Esophagus squamous epithelium (tissue), 5 donors: ENCODE results near the gene TSPAN9. TPM values are rescaled to one million over a fixed set of nuclear protein-coding genes. Genes with fewer than 3 reads are reported as not detected.

ENCODE experiments used
- DNase-seq: peaks from one replicate; lab custom pipeline; 2025; lab: John Stamatoyannopoulos, UW
- H3K27ac ChIP-seq, 4 donors: fragments of 200-600 bp; sonication (generic); one replicate each; pipeline ENCODE4 v1.5.1; 2016 to 2019; ENCODE audit warnings: mild to moderate bottlenecking in 1 of 4
- H3K27me3 ChIP-seq, 4 donors: fragments of 200-600 bp; sonication (generic); 1 replicate in 3 of 4; 2 replicates in 1 of 4; pipeline versions ENCODE4 v1.5.1 to v1.6.0; 2017 to 2021; ENCODE audit warnings: antibody characterized with exemption in 1 of 4
- H3K36me3 ChIP-seq, 3 donors: fragments of 200-600 bp; sonication (generic); one replicate each; pipeline ENCODE4 v1.5.1; 2016 to 2019
- H3K4me1 ChIP-seq, 3 donors: fragments of 200-600 bp; sonication (generic); one replicate each; pipeline ENCODE4 v1.5.1; 2017 to 2019
- H3K4me3 ChIP-seq, 4 donors: fragments of 200-600 bp; sonication (generic); 1 replicate in 3 of 4; 2 replicates in 1 of 4; pipeline ENCODE4 v1.5.1; 2016 to 2019; ENCODE audit warnings: mild to moderate bottlenecking in 2 of 4, moderate library complexity in 1 of 4
- H3K9me3 ChIP-seq, 3 donors: fragments of 200-600 bp; sonication (generic); one replicate each; pipeline ENCODE4 v1.5.1; 2016 to 2019
- CTCF ChIP-seq, 6 experiments: fragments of 450-650 bp in 4 of 6; fragments of 200-600 bp in 2 of 6; sonication (generic) in 2 of 6; IDR thresholded peaks; one replicate each; pipeline ENCODE4 v1.5.1; 2016 to 2019; ENCODE audit warnings: antibody characterized with exemption in 6 of 6, mild to moderate bottlenecking in 4 of 6, moderate library complexity in 4 of 6
- POLR2A ChIP-seq, 4 donors: fragments of 450-650 bp; IDR thresholded peaks; one replicate each; pipeline ENCODE4 v1.6.1; 2017; ENCODE audit warnings: antibody characterized with exemption in 4 of 4, mild to moderate bottlenecking in 4 of 4, moderate library complexity in 3 of 4
- WGBS, 2 donors: methylation state at CpG; one replicate each; pipeline ENCODE4 v1.1.5; 2018; 5-methylcytosine and 5-hydroxymethylcytosine counted together
- intact Hi-C: fragments of 100-400 bp; cut with DNase I; formaldehyde crosslinking; loops from one replicate; pipeline ENCODE4 v1.15.0; 2022
- total RNA-seq, 4 donors: library from RNA; depleted of rRNA; stranded (reverse); fragments of >200 nt; gene quantifications; one replicate each; pipeline ENCODE4 v1.1.0, GENCODE V29; 2016
- donor health status: DM: yes; HTN: yes; CAD: no.

TSPAN9 gene
- total RNA-seq, 4 donors from 2014 or later: 10.6 to 23.7 (median 17.6) TPM

GRCh38 chr12:3150308-3150670 lies 73.1 kb downstream of the TSPAN9 start:
- no peak for DNase-seq
- Histone ChIP-seq H3K27ac (no peak overlapping the region), H3K36me3 (peaks cover 0 to 5% (median 0%) of the 10 kb centered on the region in 3 donors), H3K4me3 (no peak overlapping the region), H3K27me3 (no peaks in the 10 kb centered on the region), H3K9me3 (no peaks in the 10 kb centered on the region), H3K4me1 (peaks cover 6 to 49% (median 21%) of the 10 kb centered on the region in 3 donors)
- no peak for TF ChIP-seq POLR2A (IDR thresholded peaks at IDR 0.05)
- no peak for TF ChIP-seq CTCF (IDR thresholded peaks at IDR 0.05)
- WGBS, 2 donors: 64 to 78% methylated on average over 5 of the region's 5 CpGs
- intact Hi-C loops: no loop called here

DNA sequence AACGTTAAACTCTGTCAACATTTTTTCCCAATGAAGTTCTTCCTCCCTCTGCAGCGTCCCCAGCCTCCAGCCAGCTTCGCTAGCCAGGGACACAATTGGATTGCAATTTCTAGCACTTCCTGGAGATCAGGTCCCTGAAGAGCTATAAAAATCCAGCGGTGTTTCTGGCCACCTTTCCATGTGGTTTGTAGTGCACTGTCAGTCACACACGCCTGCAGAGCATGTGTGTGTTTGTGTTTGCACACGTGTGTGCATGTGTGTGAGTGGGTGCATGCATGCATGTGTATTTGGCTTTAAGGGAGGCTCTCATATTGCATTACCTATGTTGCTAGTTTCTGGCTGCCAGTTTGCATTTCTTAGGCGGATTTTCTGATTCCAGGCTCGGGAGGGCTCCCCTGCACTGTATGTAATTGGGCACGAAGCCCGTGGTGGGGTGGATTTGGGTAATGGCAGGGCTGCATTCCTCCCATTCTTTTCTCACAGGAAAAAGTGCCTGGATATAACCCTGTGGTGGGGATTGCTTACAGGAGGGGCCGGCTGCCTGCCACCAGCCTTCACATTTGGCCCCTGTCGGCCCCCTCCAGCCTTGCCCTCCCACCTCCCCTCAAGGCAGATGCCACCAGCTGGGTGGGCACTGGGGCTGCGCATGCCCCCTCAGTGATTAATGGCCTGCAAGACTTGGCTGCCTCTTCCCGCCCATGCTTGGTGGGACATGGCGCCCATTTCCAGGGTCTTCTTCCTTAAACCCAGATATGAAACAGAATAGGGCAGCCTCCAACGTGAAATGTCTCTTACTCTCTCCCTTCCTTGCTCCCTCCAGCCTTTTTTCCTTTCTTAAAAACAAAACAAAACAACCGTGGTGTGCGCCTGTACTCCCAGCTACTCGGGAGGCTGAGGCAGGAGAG lies 74.0 kb downstream of the TSPAN9 start:
- Histone ChIP-seq H3K4me3 (no peak overlapping the region), H3K27ac (no peak overlapping the region), H3K27me3 (no peaks in the 10 kb centered on the region), H3K9me3 (no peaks in the 10 kb centered on the region), H3K36me3 (peaks cover 0 to 5% (median 0%) of the 10 kb centered on the region in 3 donors), H3K4me1 (peaks cover 6 to 49% (median 21%) of the 10 kb centered on the region in 3 donors)
- DNase-seq: no peak
- 66 to 72% methylated on average over 17 of the region's 19 CpGs for WGBS, 2 donors
- TF ChIP-seq POLR2A (IDR thresholded peaks at IDR 0.05) (no peak), CTCF (IDR thresholded peaks at IDR 0.05) (no peak)
- intact Hi-C loops: no loop called here

DNA sequence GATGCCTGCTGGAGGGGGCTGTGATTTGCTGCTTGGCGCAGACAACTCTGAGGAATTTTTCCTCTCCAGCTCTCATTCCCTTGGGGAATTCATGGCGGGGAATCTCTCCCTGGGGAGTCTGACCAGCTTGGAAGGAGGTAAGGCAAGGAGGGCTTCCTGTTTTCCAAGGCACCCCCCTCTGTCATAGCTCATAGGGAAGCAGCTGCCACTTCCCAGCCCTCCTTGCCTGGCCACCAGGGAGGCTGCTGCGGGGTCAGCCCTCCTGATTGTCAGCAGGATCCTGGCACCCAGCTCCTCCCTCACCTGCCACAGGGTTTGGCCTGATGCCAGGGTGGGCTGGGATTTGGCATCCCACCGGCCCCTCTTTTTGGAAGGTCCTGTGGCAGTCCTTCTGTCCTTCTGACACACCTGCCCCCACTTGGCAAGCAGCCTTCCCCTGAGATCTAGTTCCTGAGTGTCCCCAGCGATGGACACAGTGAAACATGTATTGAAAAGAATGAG lies 74.9 kb downstream of the TSPAN9 start:
- no peaks in the 10 kb centered on the region for H3K9me3 ChIP-seq
- intact Hi-C loops: no loop called here
- no peak overlapping the region for H3K4me3 ChIP-seq
- no peaks in the 10 kb centered on the region for H3K27me3 ChIP-seq
- H3K4me1 ChIP-seq: peaks cover 6 to 49% (median 21%) of the 10 kb centered on the region in 3 donors
- TF ChIP-seq CTCF (IDR thresholded peaks at IDR 0.05) (no peak), POLR2A (IDR thresholded peaks at IDR 0.05) (no peak)
- H3K27ac ChIP-seq: no peak overlapping the region
- 56 to 61% methylated on average over 3 to 5 of the region's 5 CpGs for WGBS, 2 donors
- H3K36me3 ChIP-seq: peaks cover 0 to 5% (median 0%) of the 10 kb centered on the region in 3 donors
- DNase-seq: no peak

DNA sequence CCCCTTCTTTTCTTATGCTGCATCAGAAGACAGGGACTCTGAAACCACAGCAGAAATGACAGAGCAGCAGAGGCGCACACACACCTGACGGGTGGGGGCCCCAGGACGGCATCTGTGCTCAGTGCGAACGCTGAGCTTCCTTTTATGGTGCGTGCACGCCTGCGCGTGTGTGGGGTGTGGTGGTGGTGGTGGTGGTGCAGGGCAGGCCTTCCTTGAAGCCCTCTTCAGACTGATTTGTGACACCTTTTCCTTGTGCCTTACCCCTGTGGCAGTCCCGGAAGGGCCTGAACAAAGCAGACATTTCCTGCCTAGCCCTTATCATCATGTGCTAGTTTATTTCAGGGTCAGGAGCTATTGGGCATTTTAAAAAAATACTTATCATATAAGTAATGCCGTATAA lies 75.7 kb downstream of the TSPAN9 start:
- H3K4me3 ChIP-seq: no peak overlapping the region
- H3K36me3 ChIP-seq: peaks cover 0 to 5% (median 0%) of the 10 kb centered on the region in 3 donors
- WGBS, 2 donors: 58 to 61% methylated on average over 2 to 6 of the region's 11 CpGs
- H3K27me3 ChIP-seq: no peaks in the 10 kb centered on the region
- TF ChIP-seq CTCF (IDR thresholded peaks at IDR 0.05): no peak
- no peak for TF ChIP-seq POLR2A (IDR thresholded peaks at IDR 0.05)
- peaks cover 6 to 49% (median 21%) of the 10 kb centered on the region in 3 donors for H3K4me1 ChIP-seq
- intact Hi-C loops: no loop called here
- no peaks in the 10 kb centered on the region for H3K9me3 ChIP-seq
- no peak overlapping the region for H3K27ac ChIP-seq
- no peak for DNase-seq

DNA sequence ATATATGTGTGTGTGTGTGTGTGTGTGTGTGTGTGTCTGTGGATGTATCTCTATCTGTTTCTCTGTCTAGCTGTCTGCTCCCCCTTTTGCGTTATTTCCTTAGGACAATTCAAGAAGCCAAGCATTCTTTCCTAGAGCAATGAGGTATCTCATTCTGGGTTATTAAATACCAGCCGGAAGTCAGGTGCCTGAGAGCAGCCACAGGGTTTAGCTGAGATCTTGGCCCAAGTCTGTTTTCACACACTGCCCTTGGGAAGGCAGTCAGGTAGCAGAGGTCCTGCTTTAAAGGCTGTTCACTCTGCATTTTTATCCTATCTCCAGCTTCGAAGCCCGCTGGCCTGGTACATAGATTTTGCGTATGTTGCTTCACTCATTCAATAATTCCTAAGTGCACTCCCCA lies 76.8 kb downstream of the TSPAN9 start:
- Histone ChIP-seq H3K27ac (no peak overlapping the region), H3K27me3 (no peaks in the 10 kb centered on the region), H3K4me1 (peaks cover 6 to 44% (median 22%) of the 10 kb centered on the region in 3 donors), H3K9me3 (no peaks in the 10 kb centered on the region), H3K36me3 (peaks cover 0 to 5% (median 0%) of the 10 kb centered on the region in 3 donors), H3K4me3 (no peak overlapping the region)
- no peak for DNase-seq
- 90 to 92% methylated on average over 5 of the region's 5 CpGs for WGBS, 2 donors
- TF ChIP-seq CTCF (IDR thresholded peaks at IDR 0.05) (no peak), POLR2A (IDR thresholded peaks at IDR 0.05) (no peak)
- intact Hi-C loops: no loop called here
